Mucosa of rectum (tissue), 2 donors: ENCODE results near the gene CHRNG.

Experiments
- H3K27ac ChIP-seq, 2 donors: one replicate each; pipeline ENCODE4 v1.7.0; 2013; ENCODE audit warnings: inconsistent platforms in 2 of 2, low read depth in 2 of 2, low read length in 2 of 2
- H3K27me3 ChIP-seq, 2 donors: one replicate each; pipeline ENCODE4 v1.7.0; 2013; ENCODE audit warnings: low read length in 2 of 2; ENCODE audit not compliant: control insufficient read depth in 2 of 2, insufficient read depth in 2 of 2
- H3K36me3 ChIP-seq, 2 donors: one replicate each; pipeline ENCODE4 v1.7.0; 2013; ENCODE audit warnings: low read length in 2 of 2; ENCODE audit not compliant: control insufficient read depth in 2 of 2, insufficient read depth in 2 of 2
- H3K4me1 ChIP-seq, 2 donors: one replicate each; pipeline ENCODE4 v1.7.0; 2013; ENCODE audit warnings: low read length in 2 of 2, mild to moderate bottlenecking in 1 of 2; ENCODE audit not compliant: control insufficient read depth in 2 of 2, insufficient read depth in 2 of 2
- H3K4me3 ChIP-seq, 2 donors: one replicate each; pipeline ENCODE4 v1.7.0; 2013; ENCODE audit warnings: low read length in 2 of 2
- H3K9ac ChIP-seq, 2 donors: one replicate each; pipeline ENCODE4 v1.7.0; 2013; ENCODE audit warnings: low read length in 2 of 2, low read depth in 1 of 2, mild to moderate bottlenecking in 1 of 2
- H3K9me3 ChIP-seq, 2 donors: one replicate each; pipeline ENCODE4 v1.7.0; 2013; ENCODE audit warnings: low read length in 2 of 2; ENCODE audit not compliant: control insufficient read depth in 2 of 2
- donor health status: healthy.
- donor health status: Normal muscosa, but diverticular disease.

CHRNG gene

DNA sequence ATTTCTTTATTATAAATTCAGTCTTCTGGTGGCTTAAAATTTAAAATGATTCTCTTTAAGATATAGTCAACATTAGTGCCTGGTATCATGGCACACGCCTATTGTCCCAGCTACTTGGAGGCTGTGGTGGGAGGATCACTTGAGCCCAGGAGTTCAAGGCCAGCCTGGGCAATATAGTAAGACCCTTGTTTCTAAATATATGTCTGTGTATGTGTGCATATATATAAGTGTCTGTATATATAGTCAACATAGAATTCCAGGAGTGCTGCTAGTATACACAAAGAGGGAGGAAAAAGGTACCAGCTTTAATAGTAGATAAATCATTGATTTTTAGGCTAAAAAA lies 35.9 kb downstream of the CHRNG start:
- H3K27ac ChIP-seq: no peak overlapping the region
- H3K27me3 ChIP-seq: no peaks in the 10 kb centered on the region
- H3K36me3 ChIP-seq: peaks cover 17 to 27% of the 10 kb centered on the region in 2 donors
- no peak overlapping the region for H3K4me3 ChIP-seq
- no peak overlapping the region for H3K9ac ChIP-seq
- H3K9me3 ChIP-seq: no peaks in the 10 kb centered on the region
- peaks cover 2 to 26% of the 10 kb centered on the region in 2 donors for H3K4me1 ChIP-seq

DNA sequence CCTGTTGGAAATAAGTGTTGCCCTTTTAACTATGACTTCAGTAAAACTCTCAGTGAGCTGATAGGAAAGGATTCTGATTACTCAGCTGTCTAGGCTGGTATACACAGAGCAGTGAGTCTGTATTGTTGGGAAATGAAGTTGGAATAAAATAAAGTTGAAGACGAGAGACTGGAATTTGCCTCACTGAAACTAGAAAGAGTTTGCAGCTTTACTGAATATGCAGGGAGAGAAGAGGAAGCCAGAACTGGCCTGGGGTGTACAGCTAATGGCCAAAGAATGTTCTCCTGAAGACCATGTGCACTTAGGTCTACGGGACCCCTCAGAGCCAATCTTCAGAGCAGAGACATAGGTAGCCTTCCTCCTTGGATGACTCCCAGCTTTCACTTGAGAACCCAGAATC lies 37.5 kb downstream of the CHRNG start:
- Histone ChIP-seq H3K27me3 (no peaks in the 10 kb centered on the region), H3K4me1 (peaks cover 2 to 29% of the 10 kb centered on the region in 2 donors), H3K4me3 (no peak overlapping the region), H3K9me3 (no peaks in the 10 kb centered on the region), H3K27ac (no peak overlapping the region), H3K9ac (no peak overlapping the region), H3K36me3 (peaks cover 27 to 36% of the 10 kb centered on the region in 2 donors)

DNA sequence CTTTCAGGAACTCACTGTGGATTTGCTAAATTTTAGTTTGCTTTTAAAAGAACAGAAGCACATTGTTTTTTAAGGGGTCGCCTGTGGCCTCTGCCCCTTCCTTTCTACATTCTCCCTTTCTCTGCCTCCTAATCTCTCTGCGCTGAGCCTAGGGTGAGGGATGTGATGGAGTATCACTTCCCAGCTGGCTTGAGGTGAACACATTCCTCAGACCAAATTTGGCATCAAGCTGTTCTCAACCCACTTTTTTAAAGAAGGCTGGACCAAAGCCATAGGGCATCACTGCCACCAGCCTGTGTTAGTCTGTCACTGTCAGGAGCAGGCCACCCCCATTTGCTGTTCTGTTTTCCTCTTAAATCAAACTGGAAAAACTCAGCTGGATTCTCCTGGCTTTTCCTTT lies 38.3 kb downstream of the CHRNG start:
- H3K4me3 ChIP-seq: no peak overlapping the region
- H3K9me3 ChIP-seq: no peaks in the 10 kb centered on the region
- peaks cover 0 to 28% of the 10 kb centered on the region in 2 donors for H3K4me1 ChIP-seq
- H3K36me3 ChIP-seq: peaks cover 31 to 40% of the 10 kb centered on the region in 2 donors
- no peak overlapping the region for H3K27ac ChIP-seq
- H3K27me3 ChIP-seq: no peaks in the 10 kb centered on the region
- H3K9ac ChIP-seq: no peak overlapping the region

DNA sequence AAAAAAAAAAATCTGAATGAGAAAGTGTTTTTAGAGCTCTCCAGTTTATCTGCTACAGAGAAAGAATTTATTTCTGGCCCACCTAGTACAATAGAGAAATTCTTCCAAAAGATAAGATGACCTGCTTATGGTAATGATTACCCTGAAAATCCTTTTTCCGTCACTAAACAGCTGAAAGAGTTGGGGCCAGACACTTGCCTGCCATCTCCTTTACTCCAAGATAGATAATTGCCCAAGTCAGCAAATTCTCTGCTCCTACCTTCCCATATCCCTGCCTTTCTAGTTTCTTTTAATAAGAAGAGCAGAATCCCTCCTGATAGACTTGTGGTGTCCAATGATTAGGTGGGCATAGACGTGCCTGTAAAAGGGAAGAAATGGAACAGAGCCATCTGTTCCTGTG lies 39.1 kb downstream of the CHRNG start:
- no peaks in the 10 kb centered on the region for H3K27me3 ChIP-seq
- peaks cover 36 to 43% of the 10 kb centered on the region in 2 donors for H3K36me3 ChIP-seq
- no peak overlapping the region for H3K9ac ChIP-seq
- H3K4me1 ChIP-seq: peaks cover 0 to 21% of the 10 kb centered on the region in 2 donors
- no peaks in the 10 kb centered on the region for H3K9me3 ChIP-seq
- H3K27ac ChIP-seq: no peak overlapping the region
- no peak overlapping the region for H3K4me3 ChIP-seq

DNA sequence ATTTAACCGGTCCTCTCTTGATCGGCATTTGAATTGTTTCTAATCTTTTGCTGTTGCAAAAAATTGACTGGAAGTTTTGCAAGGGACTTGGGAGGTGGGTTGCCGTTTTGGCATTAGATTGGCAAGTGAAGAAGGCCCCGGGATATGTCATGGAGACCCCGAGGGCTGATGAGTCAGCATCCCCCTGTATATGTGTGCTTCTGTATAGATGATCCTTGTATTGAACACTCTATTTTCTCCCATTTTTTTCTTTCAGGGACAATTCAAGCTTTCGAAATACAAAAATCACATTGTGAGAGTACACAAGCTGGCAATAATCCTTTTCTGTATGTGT lies 41.1 kb downstream of the CHRNG start:
- H3K27ac ChIP-seq: no peak overlapping the region

DNA sequence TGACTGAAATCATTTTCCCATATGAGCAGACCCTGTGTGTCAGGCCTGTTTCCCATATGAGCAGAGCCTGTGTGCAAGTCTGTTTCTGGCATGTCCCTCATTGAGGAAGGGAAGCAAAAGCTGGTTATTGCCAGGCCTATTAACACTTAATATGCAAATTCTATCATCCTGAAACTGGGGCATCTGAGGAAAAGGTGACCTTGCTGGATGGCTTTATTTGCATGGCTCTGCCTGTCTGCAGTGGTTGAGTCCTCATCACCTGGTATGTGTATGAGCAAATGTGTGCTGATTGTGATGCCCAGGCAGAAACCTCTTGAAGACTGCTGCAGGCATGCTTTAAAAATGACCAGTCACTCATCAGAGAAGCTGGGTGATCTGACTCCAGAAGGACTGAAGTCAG lies 42.2 kb downstream of the CHRNG start:
- peaks cover 28 to 34% of the 10 kb centered on the region in 2 donors for H3K36me3 ChIP-seq
- no peak overlapping the region for H3K27ac ChIP-seq

More for the DNA sequence above, 41.1 kb downstream of the CHRNG start:
- Histone ChIP-seq H3K9ac (no peak overlapping the region), H3K27me3 (no peaks in the 10 kb centered on the region), H3K4me1 (peaks cover 0 to 12% of the 10 kb centered on the region in 2 donors), H3K9me3 (no peaks in the 10 kb centered on the region), H3K36me3 (peaks cover 28 to 34% of the 10 kb centered on the region in 2 donors), H3K4me3 (no peak overlapping the region)

DNA sequence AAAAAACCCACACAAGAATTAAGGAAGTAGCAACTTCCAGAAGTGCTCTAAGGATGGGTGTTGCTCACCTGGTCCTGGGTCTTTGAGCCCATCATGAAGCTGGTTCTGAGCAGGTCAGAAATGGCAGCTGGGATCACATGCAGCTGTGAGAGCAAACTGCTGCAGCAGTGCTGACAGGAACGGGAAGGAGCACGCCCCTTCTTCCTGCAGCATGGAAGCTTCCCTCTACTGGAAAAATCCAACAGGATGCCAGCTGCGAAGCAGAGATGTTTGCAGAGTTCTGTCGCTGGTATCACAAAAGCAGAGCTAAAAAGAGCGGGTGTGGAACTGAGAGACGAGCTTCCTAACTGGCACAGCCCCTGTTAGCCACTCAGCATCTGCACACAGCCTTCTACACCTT lies 44.7 kb downstream of the CHRNG start:
- H3K4me1 ChIP-seq: peaks cover 3 to 18% of the 10 kb centered on the region in 2 donors
- H3K9ac ChIP-seq: no peak overlapping the region
- peaks cover 24 to 27% of the 10 kb centered on the region in 2 donors for H3K36me3 ChIP-seq
- no peak overlapping the region for H3K27ac ChIP-seq
- H3K27me3 ChIP-seq: no peaks in the 10 kb centered on the region
- H3K9me3 ChIP-seq: no peaks in the 10 kb centered on the region
- H3K4me3 ChIP-seq: no peak overlapping the region

More for the DNA sequence above, 42.2 kb downstream of the CHRNG start:
- H3K9ac ChIP-seq: no peak overlapping the region
- H3K4me3 ChIP-seq: no peak overlapping the region
- no peaks in the 10 kb centered on the region for H3K9me3 ChIP-seq
- no peaks in the 10 kb centered on the region for H3K27me3 ChIP-seq
- H3K4me1 ChIP-seq: peaks cover 0 to 12% of the 10 kb centered on the region in 2 donors

DNA sequence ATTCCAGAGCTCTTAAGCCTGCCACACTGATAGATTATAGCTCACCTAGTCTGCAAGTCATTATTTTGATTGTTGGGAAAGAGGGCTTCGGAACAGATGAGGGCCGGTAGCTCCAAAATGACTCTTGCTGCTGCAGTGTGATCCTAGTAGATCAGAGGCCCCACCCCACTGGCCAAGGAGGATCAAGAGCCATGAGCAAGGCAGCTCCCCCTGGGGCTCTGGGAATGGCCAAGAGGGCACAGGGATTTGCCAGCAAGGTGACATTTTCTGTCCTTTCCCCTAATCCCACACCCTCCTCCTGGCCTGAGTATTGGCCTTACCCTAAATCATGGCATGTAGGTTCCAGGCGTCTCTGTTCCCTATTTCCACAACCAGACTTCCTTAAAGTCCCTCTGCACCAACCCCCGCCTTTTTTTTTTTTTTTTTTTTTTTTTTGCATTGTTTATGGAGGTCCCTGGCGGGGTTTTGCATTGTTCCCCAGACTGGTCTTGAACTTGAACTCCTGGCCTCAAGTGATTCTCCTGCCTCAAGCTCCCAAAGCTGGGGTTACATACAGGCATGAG lies 47.5 kb downstream of the CHRNG start:
- Histone ChIP-seq H3K27me3 (no peaks in the 10 kb centered on the region), H3K36me3 (peaks cover 13 to 14% of the 10 kb centered on the region in 2 donors), H3K27ac (no peak overlapping the region), H3K4me3 (no peak overlapping the region), H3K9me3 (no peaks in the 10 kb centered on the region), H3K9ac (no peak overlapping the region), H3K4me1 (peaks cover 3 to 6% of the 10 kb centered on the region in 2 donors)

DNA sequence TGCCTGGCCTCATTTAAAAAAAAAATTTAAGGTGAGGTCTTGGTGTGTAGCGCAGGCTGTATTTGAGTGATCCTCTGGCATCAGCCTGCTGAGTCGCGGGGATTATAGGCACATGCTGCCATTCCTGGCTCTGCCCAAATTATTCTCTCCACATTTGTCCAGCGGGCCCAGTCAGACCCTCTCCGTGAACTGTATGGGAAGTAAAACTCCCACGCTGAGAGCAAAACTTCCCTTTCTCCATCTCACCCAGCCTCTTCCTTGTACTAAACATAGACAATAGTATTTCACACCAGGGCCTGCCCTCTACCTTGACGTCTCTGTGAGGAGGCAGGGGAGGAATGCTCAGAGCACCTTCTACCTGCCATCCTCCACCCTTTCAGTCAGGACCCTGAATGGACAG lies 48.0 kb downstream of the CHRNG start:
- no peak overlapping the region for H3K4me3 ChIP-seq
- H3K27me3 ChIP-seq: no peaks in the 10 kb centered on the region
- H3K27ac ChIP-seq: no peak overlapping the region
- no peaks in the 10 kb centered on the region for H3K9me3 ChIP-seq
- peaks cover 4 to 7% of the 10 kb centered on the region in 2 donors for H3K4me1 ChIP-seq
- H3K36me3 ChIP-seq: peaks cover 9 to 11% of the 10 kb centered on the region in 2 donors
- no peak overlapping the region for H3K9ac ChIP-seq

DNA sequence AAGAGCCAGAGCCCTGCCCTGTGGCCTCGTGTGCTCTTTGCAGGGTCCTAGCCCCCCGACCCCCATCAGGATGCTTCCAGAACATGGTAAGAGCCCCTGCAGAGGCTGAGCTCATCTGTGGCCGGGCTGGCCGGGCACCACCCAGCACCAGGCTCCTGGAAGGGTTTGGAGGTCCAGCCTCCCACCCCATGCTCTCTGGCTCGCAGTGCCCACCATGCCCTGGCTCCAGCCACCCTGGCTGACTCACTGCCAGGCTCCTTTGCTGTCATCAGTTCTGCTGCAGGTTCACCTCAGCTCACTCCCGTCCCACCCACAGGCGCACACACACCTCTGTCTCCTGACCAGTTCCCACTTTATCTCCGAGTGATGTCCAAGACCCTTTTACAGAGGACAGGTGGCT lies 48.5 kb downstream of the CHRNG start:
- Histone ChIP-seq H3K9me3 (no peaks in the 10 kb centered on the region), H3K4me3 (no peak overlapping the region), H3K27ac (no peak overlapping the region), H3K4me1 (peaks cover 8 to 11% of the 10 kb centered on the region in 2 donors), H3K36me3 (peaks cover 5 to 6% of the 10 kb centered on the region in 2 donors), H3K9ac (no peak overlapping the region), H3K27me3 (no peaks in the 10 kb centered on the region)
